ENCODE data around the gene SIM1. TPM values are rescaled to one million over a fixed set of nuclear protein-coding genes. Genes with fewer than 3 reads are reported as not detected.

SIM1 gene, protein sequence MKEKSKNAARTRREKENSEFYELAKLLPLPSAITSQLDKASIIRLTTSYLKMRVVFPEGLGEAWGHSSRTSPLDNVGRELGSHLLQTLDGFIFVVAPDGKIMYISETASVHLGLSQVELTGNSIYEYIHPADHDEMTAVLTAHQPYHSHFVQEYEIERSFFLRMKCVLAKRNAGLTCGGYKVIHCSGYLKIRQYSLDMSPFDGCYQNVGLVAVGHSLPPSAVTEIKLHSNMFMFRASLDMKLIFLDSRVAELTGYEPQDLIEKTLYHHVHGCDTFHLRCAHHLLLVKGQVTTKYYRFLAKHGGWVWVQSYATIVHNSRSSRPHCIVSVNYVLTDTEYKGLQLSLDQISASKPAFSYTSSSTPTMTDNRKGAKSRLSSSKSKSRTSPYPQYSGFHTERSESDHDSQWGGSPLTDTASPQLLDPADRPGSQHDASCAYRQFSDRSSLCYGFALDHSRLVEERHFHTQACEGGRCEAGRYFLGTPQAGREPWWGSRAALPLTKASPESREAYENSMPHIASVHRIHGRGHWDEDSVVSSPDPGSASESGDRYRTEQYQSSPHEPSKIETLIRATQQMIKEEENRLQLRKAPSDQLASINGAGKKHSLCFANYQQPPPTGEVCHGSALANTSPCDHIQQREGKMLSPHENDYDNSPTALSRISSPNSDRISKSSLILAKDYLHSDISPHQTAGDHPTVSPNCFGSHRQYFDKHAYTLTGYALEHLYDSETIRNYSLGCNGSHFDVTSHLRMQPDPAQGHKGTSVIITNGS
- total RNA-seq (2014; rRNA removed; shearing (Covaris generic)) = not detected in 2 replicates
- not detected in 2 replicates for polyA plus RNA-seq (2015; cell fraction: cytosol; rRNA removed)
- polyA plus RNA-seq (2015; cell fraction: nucleus; rRNA removed) = not detected in 2 replicates

DNA sequence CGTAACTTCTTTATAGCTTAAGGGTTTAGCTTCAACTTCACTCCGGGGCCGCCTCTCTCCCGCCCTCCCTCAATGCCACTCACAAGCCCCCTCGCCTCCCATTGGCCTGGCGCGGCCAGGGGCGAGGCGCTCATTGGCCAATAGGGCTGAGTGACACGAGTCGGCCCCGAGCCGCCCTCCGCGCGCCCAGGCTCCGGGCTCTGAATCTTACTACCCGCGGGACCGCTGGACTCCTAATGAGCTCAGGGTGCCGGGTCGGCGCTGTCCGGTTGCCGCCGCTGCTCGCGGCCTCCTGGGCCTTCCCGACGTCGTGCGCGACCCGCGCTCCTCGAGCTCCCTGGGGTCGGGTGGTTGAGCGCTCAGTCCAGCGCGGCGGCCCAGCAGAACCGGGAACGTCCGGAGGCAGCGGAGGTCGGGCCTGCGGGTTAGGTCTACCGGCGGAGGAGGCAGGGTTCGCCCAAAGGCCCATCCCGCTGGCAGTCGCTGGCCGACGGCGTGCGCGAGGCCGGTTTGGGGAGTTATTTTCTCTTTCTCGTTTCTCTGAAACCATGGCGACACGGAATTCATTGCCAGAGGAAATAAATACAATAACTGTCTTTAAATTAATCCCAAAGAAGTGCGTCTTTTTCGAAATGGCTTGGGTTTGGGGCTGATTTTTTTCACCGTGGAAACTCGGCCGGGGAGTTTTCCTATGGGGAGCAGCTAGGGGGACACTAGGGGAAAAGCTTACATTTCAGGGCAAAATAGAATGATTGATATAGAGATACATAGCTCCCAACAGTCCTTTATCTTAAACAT is at the start of gene SIM1:
TSS of gene SIM1 (minus strand) at position 19 of the 798 bp plus-strand sequence. CDS start 1,453 bp downstream, outside the sequence.
- no peak for DNase-seq (ENCODE audit: low read depth)

DNA sequence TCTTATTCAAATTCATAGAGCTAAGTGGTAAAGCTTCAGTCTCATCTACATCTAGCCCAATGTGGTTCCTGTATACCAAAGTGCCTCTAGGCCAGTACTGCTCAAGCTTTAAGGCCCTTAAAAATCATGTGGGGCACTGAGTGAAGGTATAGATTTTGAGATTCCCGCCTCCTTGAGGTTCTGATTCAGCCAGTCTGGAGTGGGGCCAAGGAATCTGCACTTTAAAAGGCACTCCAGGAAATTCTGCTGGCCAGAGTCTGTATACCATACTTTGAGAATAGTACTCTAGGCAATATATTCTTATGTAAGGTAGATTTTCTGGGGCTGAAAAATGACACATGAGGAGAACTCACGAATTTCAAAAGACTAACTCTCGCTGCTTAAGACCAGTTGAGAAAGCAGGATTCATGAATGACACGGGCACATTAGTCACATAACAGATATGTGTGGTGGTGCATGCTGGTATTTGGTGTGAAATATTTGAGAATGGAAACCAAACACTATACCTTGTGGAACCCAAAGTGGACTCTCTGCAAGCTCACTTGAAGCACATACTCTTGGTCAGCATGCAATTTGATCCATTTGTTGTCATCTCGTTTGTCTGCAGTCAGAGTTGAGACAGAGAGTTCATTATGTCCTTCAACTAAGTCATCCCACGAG is 47.6 kb upstream of the SIM1 start:
- DNase-seq (ENCODE audit: low read depth) = peak; percentile 71

DNA sequence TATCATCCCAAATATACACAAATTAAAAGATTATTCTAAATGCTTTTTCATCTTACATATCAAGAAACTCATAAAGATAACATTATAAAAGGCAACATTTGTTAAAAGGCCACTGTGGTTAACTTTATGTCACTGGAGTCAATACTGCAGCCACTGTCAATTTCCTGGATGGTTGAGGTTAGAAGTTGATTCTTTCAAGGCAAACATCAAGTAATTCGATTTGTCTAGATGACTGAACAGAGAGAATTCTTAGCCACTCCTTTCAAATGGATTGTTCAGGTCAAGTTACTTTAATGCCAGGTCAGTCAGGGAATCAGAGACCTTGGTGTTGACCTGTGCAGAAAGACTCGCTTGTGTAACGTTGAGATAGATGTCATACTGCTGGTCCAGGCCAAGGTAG is 44.4 kb upstream of the SIM1 start:
- no peak for DNase-seq (ENCODE audit: low read depth)

DNA sequence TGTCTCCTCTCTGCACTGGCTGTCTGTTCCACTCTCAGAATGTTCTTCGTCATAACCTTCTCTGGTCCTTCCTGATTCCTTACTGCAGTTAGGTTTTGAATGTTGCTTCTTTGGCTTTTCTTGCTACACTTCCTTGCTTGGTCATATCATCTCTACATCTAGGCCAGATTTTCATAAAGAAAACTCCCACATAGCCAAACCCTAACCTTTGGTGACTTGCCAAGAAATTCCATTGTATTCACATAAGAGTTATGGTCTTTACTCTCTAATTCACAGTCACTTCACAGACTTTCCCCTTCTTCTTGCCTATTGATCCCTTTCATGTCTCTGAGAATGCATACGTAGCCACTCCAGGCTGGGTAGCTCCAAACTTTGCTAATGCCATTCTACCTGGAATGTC is 41.9 kb upstream of the SIM1 start:
- peak; percentile 26 for DNase-seq (ENCODE audit: low read depth)

DNA sequence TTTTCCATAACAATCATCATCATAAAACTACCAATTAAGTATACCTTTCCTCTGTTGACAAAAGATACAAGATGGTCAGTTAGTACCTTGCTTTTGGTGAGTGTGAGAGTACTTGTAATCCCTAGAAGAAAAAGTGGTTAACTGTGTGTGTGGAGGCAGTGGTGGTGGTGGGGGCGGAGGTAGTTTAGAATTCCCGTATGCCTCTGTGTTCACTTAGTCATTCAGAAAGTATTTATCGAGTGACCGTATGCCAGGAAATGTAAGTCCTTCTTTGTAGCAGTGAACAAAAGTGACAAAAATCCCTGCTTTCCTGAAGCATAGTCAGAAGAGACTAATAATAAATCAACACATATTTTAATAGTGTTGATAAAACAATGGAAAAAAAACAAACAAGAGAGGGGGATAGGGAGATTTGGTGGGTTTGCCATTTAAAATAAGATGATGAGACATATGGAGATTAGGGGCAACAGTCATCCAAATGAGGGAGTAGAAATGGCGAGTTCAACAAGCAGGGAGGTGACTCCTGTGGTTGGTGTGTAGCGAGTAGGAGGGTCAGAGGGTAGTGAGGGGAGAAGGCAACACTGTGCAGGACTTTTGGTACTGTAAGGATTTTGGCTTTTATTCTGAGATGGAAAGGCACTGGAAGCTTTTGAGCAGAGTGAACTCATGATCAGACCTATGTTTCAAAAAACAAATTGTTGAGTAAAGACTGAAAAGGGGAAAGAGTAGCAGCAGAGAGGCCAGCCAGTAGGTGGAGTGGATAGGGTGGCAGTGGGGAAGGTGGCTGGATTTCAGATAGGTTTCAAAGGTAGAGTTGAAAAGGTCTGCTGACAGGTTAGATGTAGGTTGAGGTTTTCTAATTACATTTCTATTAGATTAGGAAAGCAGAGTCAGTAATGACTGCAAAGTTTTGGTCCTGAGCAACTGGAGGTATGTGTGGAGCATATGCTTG is 40.3 kb upstream of the SIM1 start:
- peak; percentile 90 for DNase-seq (ENCODE audit: low read depth)

DNA sequence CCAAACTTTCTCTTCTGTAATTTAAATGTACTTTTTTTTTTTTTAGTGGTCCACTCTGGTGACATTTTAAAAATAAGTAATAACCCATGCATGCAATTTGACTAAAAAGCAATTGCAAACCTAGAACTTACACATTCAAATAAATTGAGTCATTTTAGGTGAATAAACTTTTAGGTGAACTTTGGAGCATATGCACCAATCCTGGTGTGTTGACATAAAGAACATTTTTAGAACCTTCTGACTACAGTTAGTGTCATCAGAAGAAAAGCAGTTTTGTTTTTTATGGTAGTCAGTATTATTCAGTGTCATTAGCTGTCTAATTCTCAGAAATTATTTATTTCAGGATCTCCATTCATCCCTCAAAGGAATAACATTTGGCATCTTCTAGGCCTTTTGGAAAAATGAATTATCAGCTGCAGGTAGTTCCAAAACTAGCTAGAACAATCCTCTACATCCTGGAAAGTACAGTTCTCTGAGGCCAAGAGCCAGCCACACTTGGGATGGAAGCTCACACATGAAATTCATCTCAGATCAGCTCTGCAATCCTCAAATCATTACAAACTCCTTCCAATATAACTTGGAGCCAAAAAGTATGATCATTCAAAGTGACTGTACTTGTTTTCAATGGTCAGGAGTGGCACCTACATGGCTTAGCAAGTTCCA is 38.5 kb upstream of the SIM1 start:
- no peak for DNase-seq (ENCODE audit: low read depth)

DNA sequence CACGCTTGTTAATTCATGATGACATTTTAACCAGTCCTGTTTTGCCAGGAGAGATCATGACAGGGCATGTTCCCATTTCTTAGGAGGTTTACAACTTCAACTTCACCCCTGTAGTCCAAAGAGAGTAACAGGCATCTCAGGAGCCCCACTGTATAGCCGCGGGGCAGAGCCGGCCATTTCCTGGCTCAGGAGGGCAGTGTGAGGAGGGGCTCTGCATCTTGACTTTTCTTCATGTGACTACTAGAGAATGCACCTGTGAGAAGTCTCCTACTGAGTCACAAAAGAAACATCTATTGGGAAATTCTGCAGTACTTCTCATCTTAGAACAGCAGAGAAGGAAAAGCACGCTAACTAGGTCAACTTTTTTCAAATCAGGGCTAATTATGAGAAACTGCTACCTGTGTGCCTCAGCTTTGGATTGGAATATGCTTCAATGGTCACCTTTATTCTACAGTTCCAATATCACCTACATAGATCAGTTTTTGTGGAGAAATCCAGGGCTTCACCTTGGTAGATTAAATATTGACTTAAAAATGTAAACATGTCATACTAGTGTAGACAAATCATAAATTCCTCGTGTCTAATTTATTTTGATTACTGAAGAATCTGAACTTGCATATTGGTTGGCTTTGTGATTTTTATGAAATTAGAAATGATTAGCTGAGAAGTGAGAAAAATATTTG is 28.6 kb upstream of the SIM1 start:
- DNase-seq (ENCODE audit: low read depth) = no peak

DNA sequence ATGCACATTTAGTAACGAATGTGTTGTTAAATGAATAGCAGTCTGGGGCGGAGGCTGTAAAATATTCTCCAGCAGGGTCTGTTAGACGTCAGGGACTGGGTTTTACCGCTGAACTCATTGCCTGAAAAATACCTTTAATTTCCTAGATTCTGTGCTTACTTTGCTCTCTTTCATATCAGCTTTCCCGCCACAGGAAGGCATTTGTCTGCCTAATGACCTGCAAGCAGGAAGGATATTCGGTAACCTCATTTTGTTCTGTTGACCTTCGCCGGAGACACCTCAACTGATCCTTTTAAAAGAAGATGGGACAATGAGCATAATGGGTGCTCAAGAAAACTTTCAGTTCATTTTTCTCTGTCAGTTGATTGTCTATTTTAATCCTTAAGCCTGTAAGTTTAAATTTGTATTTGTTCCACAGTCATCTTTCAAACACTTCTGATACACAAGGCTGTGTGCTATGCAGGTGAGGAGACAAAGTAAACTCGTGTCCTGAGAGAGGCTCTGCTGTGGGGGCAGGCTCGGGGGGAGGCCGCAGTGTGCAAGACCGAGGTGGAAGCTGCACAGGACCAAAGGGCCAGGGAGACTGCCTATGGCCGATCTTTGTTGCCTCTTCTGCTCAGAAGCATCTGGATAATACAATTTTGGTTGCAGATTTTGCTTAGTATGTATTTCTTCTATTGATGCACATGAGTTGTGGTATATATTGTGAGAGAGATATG is 27.4 kb upstream of the SIM1 start:
- no peak for DNase-seq (ENCODE audit: low read depth)

DNA sequence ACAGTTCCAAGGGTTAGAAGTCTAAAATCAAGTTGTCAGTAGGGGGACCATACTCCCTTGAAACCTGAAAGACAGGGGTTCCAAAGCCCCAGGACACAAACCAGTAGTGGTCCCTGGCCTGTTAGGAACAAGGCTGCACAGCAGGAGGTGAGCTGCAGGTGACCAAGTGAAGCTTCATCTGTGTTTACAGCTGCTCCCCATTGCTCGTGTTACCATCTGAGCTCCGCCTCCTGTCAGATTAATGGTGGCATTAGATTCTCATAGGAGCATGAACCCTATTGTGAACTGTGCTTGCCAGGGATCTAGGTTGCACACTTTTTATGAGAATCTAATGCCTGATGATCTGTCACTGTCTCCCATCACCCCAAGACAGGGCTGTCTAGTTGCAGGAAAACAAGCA is 25.3 kb upstream of the SIM1 start:
- DNase-seq (ENCODE audit: low read depth) = no peak

DNA sequence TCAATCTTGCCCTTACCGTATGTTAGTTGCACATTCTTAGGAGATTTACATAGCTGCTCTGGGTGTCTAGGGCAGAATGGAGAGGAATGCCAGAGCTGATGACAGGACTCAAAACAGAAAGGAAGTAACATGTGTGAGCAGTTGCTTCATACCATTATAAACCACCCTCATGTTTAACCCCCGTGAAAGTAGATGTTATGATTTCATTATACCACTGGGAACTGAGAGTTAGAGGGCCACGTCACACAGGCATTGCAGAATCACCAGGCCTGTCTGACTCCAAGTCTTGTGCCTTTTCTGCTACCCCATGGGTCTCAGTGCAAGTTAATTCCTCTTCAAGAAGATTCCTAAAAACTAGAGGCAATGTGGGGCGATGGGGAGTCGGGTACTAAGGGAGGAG is 23.5 kb upstream of the SIM1 start:
- DNase-seq (ENCODE audit: low read depth) = no peak

DNA sequence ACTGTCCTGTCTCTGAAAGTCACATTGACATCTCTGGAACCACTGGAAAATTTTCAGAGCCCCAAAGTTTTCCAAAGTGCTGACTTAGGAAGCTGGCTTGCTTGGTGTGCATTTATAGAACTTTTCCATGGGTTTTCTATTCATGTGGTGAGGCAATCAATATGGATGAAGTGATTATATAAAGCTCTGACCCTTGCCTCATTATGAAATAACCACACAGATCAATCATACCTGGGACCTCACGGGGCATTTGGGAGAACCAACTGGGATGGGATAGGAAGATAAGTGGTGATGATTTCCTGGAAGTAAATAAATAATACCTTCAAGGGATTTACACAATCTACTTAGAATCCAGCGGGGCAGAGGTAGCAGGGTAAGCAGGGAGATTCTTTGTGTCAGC is 22.9 kb upstream of the SIM1 start:
- no peak for DNase-seq (ENCODE audit: low read depth)

DNA sequence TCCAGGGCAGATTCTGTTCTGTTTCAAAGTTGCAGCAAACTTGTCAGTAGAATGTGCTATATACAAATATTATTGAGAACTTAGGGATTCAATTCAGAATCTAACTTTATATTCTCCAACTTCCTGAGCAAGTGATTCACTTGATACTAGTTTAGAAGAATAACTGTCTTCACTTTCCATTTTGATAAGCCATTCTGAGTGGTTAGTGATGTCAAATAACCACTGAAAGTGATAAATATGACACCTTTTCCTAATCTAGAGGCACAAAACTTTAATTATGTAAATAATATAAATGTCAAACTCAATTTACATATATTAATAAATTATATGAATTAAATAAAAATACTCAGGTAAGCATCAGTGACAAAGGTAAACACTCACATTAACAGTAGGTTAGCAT is 20.5 kb upstream of the SIM1 start:
- DNase-seq (ENCODE audit: low read depth) = no peak

DNA sequence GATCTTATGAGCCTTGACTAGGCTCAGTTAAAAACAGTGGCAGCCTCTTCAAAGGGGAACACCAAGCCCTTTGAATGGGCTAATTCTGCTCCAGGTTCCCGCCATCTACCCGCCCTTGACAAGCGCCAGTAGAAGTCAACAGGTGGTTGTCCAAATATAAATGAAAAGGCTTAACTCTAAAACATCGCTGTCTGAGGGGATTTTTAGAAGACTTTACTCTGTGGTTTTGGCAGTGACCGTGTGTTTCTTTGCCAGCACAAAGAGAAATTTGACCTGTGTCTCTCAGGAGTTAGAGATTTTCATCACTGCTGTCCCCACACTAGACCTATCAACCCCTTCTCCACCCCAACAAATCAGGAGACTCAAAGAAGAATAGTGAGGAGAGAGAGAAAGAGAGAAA is 19.8 kb upstream of the SIM1 start:
- no peak for DNase-seq (ENCODE audit: low read depth)

DNA sequence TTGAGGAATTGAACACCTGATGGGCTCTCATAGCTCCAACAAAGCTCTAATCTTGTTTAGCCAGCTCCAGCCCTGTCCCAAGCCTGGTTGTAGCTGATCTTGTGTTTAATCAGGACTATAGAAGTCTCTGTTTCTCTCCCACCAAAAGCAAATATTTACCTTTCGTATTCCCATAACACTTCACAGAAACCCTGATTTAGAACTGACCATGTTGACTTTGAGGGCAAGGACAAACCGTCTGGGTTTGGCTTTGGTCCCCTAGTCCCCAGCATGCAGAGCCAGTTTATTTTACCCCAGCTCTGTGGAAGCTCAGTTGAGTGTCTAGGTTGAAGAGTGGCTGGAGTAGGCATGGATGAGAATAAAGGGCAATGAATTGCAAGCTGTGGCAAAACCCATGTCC is 18.0 kb upstream of the SIM1 start:
- DNase-seq (ENCODE audit: low read depth) = no peak

DNA sequence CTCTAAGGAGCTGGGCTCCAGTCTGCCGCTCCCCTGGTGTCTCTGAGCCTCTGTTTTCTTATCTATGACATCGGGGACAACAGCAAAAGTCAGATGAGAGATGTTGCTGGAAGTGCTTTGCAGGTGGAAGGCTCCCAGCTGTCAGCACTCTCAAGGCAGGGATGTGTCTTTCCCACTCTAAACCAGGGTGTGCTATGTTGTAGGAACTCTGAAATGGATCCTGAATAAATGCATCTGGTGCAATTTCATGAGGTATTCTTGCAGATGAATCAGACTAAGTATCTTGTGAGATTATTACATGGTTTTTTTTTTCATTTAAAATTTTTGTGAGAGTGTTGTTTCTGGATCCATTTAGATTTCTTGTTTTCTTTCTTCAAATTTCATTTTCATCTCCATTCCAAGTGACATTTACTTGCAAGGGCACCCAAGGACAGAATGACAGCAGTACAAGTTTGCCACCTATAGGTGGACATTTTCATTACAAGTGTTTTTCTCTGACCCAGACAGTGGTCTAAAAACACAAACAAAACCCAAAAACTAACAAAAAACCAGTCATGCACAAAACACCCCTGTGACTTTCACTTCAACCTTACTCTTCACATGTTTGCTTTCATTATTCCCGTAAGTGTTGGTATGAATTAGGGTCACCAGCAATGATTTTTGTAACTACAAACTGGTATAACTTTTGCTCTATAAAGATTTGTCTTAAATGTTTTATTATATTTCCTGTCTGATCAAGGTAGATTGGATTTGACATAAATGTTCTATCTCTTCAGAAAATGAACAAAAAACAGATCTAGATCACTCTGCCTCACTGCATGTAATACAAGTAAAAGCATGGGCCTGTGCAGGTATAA is 14.7 kb upstream of the SIM1 start:
- DNase-seq (ENCODE audit: low read depth) = peak; percentile 44

DNA sequence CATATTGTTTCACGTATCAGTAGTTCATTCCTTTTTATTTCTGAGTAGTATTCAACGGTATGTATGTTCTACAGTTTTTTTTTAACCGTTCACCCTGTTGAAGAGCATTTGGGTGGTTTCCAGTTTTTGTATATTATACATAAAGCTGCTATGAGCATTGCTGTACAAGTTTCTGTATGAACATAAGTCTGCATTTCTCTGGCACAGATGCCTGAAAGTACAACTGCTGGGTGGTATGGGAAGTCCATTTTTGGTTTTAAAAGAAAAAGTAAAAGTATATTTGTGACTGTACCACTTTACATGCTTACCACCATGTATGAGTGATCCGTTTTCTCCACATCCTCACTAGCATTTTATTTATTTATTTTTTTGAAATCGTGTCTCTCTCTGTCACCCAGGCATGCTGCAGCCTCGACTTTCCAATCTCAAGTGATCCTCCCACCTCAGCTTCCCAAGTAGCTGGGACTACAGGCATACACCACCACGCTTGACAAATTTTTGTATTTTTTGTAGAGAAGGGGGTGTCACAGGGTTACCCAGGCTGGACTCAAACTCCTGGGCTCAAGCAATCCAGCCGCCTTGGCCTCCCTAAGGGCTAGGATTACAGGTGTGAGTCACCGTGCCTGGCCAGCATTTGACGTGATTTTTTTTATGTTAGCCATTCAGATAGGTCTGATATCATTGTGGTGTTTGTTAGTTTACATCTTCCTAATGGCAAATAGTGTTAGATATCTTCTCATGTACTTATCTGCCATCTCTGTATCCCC is 11.0 kb upstream of the SIM1 start:
- peak; percentile 57 for DNase-seq (ENCODE audit: low read depth)
